Colonic mucosa (tissue), 4 donors: Measurements from ENCODE around the gene SECISBP2. TPM values are rescaled to one million over a fixed set of nuclear protein-coding genes. Genes with fewer than 3 reads are reported as not detected.

Experiments
- DNase-seq: peaks from one replicate; pipeline ENCODE4 v3.0.0-alpha.2; 2020
- H3K27ac ChIP-seq: fragments of 200-600 bp; one replicate; pipeline ENCODE4 v1.8.0; 2021
- H3K27me3 ChIP-seq: fragments of 200-600 bp; one replicate; pipeline ENCODE4 v1.8.0; 2021
- H3K36me3 ChIP-seq: fragments of 200-600 bp; one replicate; pipeline ENCODE4 v1.8.0; 2021
- H3K4me1 ChIP-seq: fragments of 200-600 bp; one replicate; pipeline ENCODE4 v1.8.0; 2021; ENCODE audit warnings: mild to moderate bottlenecking
- H3K4me3 ChIP-seq: fragments of 200-600 bp; one replicate; pipeline ENCODE4 v1.8.0; 2021
- H3K9ac ChIP-seq, 2 donors: one replicate each; pipeline ENCODE4 v1.7.0; 2013; ENCODE audit warnings: control low read depth in 2 of 2, low read depth in 2 of 2, low read length in 2 of 2
- H3K9me3 ChIP-seq: fragments of 200-600 bp; one replicate; pipeline ENCODE4 v1.8.0; 2021
- intact Hi-C: fragments of 100-400 bp; cut with DNase I; formaldehyde crosslinking; loops from one replicate; pipeline ENCODE4 v1.14.1; 2022
- total RNA-seq, 2 donors: library from RNA; stranded (reverse); fragmentation: NEBNext Ultra II Directional in 1 of 2; extraction: Animal tissue kit (Norgen Biotek cat#: 25700) in 1 of 2; gene quantifications; one replicate each; pipeline ENCODE4 v1.2.1, GENCODE V29; 2021
- TF ChIP-seq, protein P1 (sequence below): fragments of 200-600 bp; IDR thresholded peaks from one replicate; pipeline ENCODE4 v1.8.0; 2022; ENCODE audit warnings: antibody characterized with exemption, mild to moderate bottlenecking
- donor health status: healthy.
- donor health status: DM: no; HTN: no; CAD: no.
- donor health status: DM: no; HTN: no; CAD: no.

SECISBP2 gene
- total RNA-seq, 2 donors from 2014 or later: 37.6 to 42.2 TPM

DNA sequence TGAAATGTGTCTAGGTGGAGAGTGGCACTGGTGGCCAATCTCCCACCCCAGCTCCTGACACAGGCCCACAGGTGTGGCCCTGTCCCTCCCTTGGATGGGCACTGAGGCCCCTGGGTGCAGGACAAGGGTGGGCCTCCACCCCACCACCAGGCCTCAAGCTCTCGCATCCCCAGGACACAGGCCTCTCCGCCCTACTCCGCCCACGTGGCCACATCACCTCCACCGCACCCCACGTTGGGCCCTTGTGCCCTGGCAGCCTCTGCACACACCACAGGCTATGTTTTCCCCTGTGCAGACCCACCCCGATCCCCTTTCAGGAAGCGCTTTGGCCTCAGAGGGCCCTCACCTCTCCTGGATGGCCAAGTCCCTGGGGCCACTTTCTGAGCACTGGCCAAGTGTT lies 54.7 kb downstream of the SECISBP2 start:
- Histone ChIP-seq H3K27ac (no peak overlapping the region), H3K9me3 (no peaks in the 10 kb centered on the region), H3K27me3 (no peaks in the 10 kb centered on the region), H3K36me3 (no peaks in the 10 kb centered on the region), H3K4me1 (no peaks in the 10 kb centered on the region), H3K4me3 (no peak overlapping the region), H3K9ac (no peak overlapping the region)
- TF ChIP-seq, protein P1, sequence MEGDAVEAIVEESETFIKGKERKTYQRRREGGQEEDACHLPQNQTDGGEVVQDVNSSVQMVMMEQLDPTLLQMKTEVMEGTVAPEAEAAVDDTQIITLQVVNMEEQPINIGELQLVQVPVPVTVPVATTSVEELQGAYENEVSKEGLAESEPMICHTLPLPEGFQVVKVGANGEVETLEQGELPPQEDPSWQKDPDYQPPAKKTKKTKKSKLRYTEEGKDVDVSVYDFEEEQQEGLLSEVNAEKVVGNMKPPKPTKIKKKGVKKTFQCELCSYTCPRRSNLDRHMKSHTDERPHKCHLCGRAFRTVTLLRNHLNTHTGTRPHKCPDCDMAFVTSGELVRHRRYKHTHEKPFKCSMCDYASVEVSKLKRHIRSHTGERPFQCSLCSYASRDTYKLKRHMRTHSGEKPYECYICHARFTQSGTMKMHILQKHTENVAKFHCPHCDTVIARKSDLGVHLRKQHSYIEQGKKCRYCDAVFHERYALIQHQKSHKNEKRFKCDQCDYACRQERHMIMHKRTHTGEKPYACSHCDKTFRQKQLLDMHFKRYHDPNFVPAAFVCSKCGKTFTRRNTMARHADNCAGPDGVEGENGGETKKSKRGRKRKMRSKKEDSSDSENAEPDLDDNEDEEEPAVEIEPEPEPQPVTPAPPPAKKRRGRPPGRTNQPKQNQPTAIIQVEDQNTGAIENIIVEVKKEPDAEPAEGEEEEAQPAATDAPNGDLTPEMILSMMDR: no peak
- no peak for DNase-seq
- intact Hi-C loops: no loop called here

DNA sequence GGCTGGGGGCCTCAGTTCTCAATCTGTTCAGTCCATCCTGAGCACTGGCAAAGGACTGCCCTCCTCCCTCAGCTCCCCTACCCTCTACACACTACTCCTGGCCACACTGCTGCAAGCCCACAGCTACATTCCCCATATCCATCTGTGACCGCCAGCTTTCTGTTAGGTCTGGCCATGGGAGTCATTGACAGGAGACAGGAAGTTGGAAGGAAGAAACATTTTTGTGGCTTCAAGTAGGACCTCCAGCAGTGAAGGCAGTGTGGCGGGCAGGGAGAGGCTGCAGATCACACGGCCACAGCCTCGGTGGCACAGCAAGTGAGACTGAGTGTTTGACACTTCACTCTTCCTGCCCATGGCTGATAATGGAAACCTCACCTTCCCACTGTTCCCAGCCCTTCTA lies 55.9 kb downstream of the SECISBP2 start:
- H3K27me3 ChIP-seq: no peaks in the 10 kb centered on the region
- no peak overlapping the region for H3K4me3 ChIP-seq
- TF ChIP-seq, protein P1: no peak
- H3K27ac ChIP-seq: no peak overlapping the region
- no peak overlapping the region for H3K9ac ChIP-seq
- no peaks in the 10 kb centered on the region for H3K36me3 ChIP-seq
- H3K4me1 ChIP-seq: no peaks in the 10 kb centered on the region
- intact Hi-C loops: no loop called here
- H3K9me3 ChIP-seq: no peaks in the 10 kb centered on the region
- no peak for DNase-seq

DNA sequence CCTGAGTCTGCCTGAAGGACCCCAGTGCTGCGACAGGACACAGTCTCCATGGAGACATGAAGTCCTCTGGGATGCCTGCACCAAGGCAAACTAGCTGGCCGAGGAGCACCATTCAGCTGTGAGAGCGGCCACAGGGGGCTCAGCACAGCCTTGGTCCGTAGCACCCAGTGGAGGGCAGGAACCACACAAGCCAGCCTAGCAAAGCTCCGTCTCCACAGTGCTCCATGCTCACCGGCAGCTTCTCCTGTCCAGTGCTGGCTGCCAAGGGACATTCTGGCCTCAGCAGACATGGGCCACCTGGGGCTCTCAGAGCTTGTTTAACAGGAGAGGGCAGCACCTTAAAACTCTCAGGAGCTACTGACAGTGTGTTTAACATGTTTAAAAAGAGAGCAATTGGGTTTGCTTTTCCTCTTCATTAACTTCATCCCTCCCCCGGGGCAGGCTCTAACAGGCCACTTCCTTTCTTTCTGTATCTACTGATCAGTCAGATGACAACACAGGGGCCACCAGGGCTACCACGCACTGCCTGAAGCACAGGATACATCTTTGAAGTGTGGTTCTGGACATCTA lies 57.0 kb downstream of the SECISBP2 start:
- Histone ChIP-seq H3K36me3 (no peaks in the 10 kb centered on the region), H3K4me3 (no peak overlapping the region), H3K27ac (no peak overlapping the region), H3K27me3 (no peaks in the 10 kb centered on the region), H3K9me3 (no peaks in the 10 kb centered on the region), H3K4me1 (no peaks in the 10 kb centered on the region), H3K9ac (no peak overlapping the region)
- intact Hi-C loops: no loop called here
- TF ChIP-seq, protein P1: no peak
- peak; percentile 30 for DNase-seq

DNA sequence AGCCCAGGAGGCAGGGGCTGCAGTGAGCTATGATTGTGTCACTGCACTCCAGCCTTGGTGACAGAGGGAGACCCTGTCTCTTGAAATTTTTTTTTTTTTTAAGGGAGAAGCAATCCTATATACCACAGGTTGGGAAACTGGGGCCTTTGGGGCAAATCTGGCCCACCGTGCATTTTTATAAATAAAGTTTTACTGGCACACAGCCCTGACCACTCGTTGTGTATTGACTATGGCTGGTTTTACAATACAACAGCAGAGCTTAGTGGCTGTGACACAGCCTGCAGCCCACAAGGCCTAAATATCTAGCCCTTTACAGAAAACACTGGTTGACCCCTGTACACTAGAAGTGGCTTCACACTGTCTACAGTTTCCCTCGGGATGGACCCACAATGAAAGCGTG lies 58.0 kb downstream of the SECISBP2 start:
- intact Hi-C loops: no loop called here
- Histone ChIP-seq H3K36me3 (no peaks in the 10 kb centered on the region), H3K27ac (no peak overlapping the region)

DNA sequence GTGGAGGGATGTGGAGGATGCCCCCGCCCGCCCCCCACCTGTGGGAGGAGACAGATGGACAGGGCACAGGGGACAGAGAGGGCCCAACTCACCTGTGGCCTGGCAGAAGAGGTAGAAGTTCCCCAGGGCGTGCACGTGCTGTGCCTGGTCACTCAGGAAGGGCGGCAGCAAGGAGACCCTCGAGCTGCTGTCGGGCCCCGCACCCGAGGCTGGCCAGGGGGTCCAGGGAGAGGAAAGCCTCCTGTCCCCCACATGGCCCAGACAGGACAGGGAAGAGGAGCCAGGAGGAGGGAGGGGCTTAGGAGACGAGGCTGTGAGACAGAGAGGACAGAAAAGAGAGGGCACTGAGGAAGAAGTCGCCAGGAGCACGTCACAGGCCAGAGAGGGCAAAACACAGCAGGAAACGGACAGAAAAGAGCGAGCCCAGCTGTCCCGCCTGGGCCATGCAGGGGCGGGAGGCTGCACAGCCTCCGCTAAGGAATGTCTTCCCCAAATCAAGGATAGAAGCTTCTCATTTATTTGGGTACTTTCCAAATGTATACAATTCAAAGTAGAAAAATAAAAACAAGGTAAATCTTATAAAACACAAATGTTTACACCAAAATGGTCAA lies 58.5 kb downstream of the SECISBP2 start:
- H3K36me3 ChIP-seq: no peaks in the 10 kb centered on the region
- H3K9ac ChIP-seq: peak overlapping the region in 1 of 2 donors; percentile 12
- no peak for DNase-seq
- H3K27ac ChIP-seq: no peak overlapping the region
- H3K4me3 ChIP-seq: no peak overlapping the region
- no peaks in the 10 kb centered on the region for H3K4me1 ChIP-seq
- H3K27me3 ChIP-seq: no peaks in the 10 kb centered on the region
- no peaks in the 10 kb centered on the region for H3K9me3 ChIP-seq
- intact Hi-C loops: no loop called here
- TF ChIP-seq, protein P1: no peak

More for the DNA sequence above, 58.0 kb downstream of the SECISBP2 start:
- TF ChIP-seq, protein P1: no peak
- no peak for DNase-seq
- H3K9ac ChIP-seq: no peak overlapping the region
- no peaks in the 10 kb centered on the region for H3K4me1 ChIP-seq
- H3K27me3 ChIP-seq: no peaks in the 10 kb centered on the region
- no peaks in the 10 kb centered on the region for H3K9me3 ChIP-seq
- H3K4me3 ChIP-seq: no peak overlapping the region
